RWPE2 (cell line): ENCODE data around the gene GRAMD2B.

ENCODE experiments used
- ATAC-seq: fragments of 200-7000 bp; cut with Tn5 transposase; 3 replicates; pipeline ENCODE4 v1.9.1; 2021; ENCODE audit warnings: low read depth
- DNase-seq: peaks from one replicate; pipeline ENCODE4 v3.0.0-alpha.2; 2020; ENCODE audit warnings: low spot score
- H3K27ac ChIP-seq: fragments of 450-650 bp; 2 replicates; pipeline ENCODE4 v1.5.1; 2017; ENCODE audit warnings: mild to moderate bottlenecking; ENCODE audit not compliant: poor library complexity, severe bottlenecking
- H3K27me3 ChIP-seq: fragments of 250-450 bp; sonication (Bioruptor Pico); 2 replicates; pipeline ENCODE4 v1.5.1; 2021; ENCODE audit warnings: mild to moderate bottlenecking, moderate library complexity; ENCODE audit not compliant: insufficient read depth, poor library complexity, severe bottlenecking
- H3K36me3 ChIP-seq: fragments of 250-450 bp; sonication (Bioruptor Pico); 2 replicates; pipeline ENCODE4 v1.5.1; 2020; ENCODE audit warnings: low read depth, mild to moderate bottlenecking, moderate library complexity
- H3K4me1 ChIP-seq: fragments of 250-450 bp; sonication (Bioruptor Pico); 2 replicates; pipeline ENCODE4 v1.5.1; 2021; ENCODE audit warnings: mild to moderate bottlenecking, moderate library complexity; ENCODE audit not compliant: insufficient read depth, poor library complexity, severe bottlenecking
- H3K4me3 ChIP-seq: fragments of 250-450 bp; sonication (Bioruptor Pico); 2 replicates; pipeline ENCODE4 v1.5.1; 2021; ENCODE audit warnings: mild to moderate bottlenecking, moderate library complexity; ENCODE audit not compliant: severe bottlenecking
- H3K9me3 ChIP-seq: fragments of 250-450 bp; sonication (Bioruptor Pico); 2 replicates; pipeline ENCODE4 v1.5.1; 2021; ENCODE audit warnings: mild to moderate bottlenecking, moderate library complexity; ENCODE audit not compliant: severe bottlenecking
- TF ChIP-seq, protein P1 (sequence below): fragments of 450-650 bp; IDR thresholded peaks from one replicate; pipeline ENCODE4 v1.5.1; 2017; ENCODE audit warnings: mild to moderate bottlenecking, moderate library complexity; ENCODE audit not compliant: poor library complexity, severe bottlenecking

The GRAMD2B gene

DNA sequence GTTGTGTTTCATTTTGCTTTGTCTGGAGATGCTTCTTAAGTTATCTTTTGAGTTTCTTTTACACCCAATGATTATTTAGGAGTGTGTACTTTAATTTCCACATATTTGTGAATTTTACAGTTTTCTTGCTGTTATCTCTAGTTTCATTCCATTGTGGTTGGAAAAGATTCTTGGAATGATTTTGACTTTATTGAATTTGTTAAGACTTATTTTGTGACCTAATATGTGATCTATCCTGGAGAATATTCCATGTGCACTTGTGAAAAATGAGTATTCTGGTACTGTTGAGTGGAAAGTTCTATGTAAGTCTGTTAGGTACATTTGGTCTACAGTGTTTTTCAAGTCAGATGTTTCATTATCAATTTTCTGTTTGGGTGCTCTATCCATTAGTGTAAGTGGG, 24.4 kb upstream of the GRAMD2B start:
- TF ChIP-seq, protein P1, sequence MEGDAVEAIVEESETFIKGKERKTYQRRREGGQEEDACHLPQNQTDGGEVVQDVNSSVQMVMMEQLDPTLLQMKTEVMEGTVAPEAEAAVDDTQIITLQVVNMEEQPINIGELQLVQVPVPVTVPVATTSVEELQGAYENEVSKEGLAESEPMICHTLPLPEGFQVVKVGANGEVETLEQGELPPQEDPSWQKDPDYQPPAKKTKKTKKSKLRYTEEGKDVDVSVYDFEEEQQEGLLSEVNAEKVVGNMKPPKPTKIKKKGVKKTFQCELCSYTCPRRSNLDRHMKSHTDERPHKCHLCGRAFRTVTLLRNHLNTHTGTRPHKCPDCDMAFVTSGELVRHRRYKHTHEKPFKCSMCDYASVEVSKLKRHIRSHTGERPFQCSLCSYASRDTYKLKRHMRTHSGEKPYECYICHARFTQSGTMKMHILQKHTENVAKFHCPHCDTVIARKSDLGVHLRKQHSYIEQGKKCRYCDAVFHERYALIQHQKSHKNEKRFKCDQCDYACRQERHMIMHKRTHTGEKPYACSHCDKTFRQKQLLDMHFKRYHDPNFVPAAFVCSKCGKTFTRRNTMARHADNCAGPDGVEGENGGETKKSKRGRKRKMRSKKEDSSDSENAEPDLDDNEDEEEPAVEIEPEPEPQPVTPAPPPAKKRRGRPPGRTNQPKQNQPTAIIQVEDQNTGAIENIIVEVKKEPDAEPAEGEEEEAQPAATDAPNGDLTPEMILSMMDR = no peak
- H3K36me3 ChIP-seq = no peaks in the 10 kb centered on the region
- no peak for ATAC-seq
- H3K27ac ChIP-seq = no peak overlapping the region
- DNase-seq = no peak
- H3K9me3 ChIP-seq = no peaks in the 10 kb centered on the region
- no peak overlapping the region for H3K4me3 ChIP-seq
- peaks cover 6% of the 10 kb centered on the region for H3K4me1 ChIP-seq
- no peaks in the 10 kb centered on the region for H3K27me3 ChIP-seq

DNA sequence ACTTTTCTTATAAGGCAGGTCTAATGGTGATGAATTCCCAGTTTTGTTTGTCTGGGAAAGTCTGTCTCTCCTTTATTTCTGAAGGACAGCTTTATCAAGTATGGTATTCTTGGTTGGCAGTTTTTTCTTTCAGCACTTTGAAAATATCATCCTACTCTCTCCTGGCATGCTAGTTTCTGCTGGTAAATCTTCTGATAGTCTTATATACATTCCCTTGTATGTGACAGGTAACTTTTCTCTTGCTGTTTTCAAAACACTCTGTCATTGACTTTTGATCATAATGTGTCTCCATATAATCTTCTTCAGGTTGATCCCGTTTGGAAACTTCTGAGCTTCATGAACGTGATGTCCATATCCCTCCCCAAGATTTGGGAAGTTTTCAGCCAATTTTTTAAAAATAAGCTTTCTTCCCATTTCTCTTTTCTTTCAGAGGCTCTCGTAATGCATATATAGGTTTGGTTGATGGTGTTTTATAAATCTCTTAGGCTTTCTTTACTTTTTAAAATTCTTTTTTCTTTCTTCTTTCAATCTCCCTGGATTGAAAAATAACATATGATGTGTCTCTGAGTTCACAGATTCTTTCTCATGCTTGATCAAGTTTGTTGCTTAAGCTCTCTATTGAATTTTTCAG, 22.5 kb upstream of the GRAMD2B start:
- Histone ChIP-seq H3K27me3 (no peaks in the 10 kb centered on the region), H3K4me1 (no peaks in the 10 kb centered on the region), H3K4me3 (no peak overlapping the region), H3K9me3 (no peaks in the 10 kb centered on the region), H3K36me3 (no peaks in the 10 kb centered on the region), H3K27ac (no peak overlapping the region)
- DNase-seq (no peak), ATAC-seq (no peak)
- TF ChIP-seq, protein P1 = no peak

DNA sequence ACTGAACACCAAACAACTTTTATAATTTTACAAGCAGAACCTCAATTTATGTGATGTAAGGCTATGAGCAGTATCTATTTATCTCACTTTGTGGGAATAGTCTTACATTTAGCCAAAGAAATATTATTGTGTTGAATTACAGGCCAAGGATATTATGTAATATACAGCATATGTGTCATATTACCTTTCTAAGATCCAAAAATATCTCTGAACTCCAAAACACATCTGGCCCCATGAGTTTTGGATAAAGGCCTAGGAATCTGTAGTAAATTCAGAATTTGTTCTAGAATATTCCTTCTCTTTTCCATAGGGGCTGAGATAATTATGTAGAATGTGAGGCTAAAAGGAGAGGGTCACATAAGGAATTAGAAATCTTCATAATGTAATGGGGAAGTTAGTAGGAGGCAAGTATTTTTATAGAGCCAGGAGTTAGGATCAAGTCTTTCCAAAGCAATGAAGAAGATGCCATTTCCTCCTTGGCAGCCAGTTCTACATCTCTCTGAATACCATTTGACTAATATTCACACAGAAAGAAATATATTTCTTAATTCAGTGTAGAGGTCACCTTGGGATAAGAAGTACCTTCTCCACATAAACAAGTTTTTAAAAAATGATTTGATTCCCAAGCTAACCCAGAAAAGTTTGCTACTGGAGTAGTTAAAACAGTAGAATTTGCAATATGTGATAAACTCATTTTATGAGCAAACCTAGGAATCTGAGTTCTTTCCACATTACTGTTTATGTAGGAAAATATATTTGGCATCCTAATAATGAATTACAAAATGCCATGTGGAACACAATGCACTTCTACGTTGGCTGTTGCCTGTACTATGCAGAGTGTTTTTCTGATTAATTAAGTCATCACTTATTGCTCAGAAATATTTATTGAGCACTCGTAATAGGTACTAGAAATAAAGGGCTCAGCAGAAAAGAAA, 20.3 kb upstream of the GRAMD2B start:
- Histone ChIP-seq H3K36me3 (no peaks in the 10 kb centered on the region), H3K4me3 (no peak overlapping the region), H3K9me3 (no peaks in the 10 kb centered on the region), H3K27me3 (no peaks in the 10 kb centered on the region), H3K4me1 (no peaks in the 10 kb centered on the region), H3K27ac (no peak overlapping the region)
- DNase-seq (no peak), ATAC-seq (no peak)
- TF ChIP-seq, protein P1 = no peak

DNA sequence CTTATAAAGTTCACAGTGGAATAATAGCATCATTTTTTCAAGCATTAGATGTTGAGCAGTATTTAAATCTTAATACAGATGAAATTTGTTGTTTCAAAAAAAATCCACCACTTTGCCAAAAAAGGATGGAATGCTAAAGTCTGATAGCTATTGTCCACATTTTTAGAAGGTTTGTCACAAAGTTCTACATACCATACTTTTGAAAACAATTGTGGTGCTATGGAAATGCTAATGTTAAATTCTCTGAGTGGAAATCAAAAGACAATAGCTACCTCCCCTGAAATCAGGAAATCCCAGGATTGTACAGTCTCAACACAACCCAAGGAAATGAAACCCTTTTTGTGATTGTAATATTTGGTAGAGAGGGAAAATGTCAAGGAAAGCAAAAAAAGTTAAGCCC, 19.3 kb upstream of the GRAMD2B start:
- Histone ChIP-seq H3K4me1 (no peaks in the 10 kb centered on the region), H3K27me3 (no peaks in the 10 kb centered on the region), H3K4me3 (no peak overlapping the region), H3K27ac (no peak overlapping the region), H3K36me3 (no peaks in the 10 kb centered on the region), H3K9me3 (no peaks in the 10 kb centered on the region)
- DNase-seq (no peak), ATAC-seq (peak; percentile 23; the same call in 2 of the 3 replicates)
- TF ChIP-seq, protein P1 = no peak
